A549 (cell line): Measurements from ENCODE around the gene ATP6V1A. TPM values are rescaled to one million over a fixed set of nuclear protein-coding genes. Genes with fewer than 3 reads are reported as not detected.

ENCODE experiments used
- ATAC-seq, 2 experiments: fragments of 200-7000 bp in 1 of 2; fragments of >200 bp in 1 of 2; cut with Nextera tagmentation in 1 of 2; cut with Tn5 transposase in 1 of 2; 3 replicates each; pipeline versions ENCODE4 v1.8.0 to v1.9.1; 2018 to 2020; ENCODE audit warnings: mild to moderate bottlenecking in 1 of 2, moderate library complexity in 1 of 2
- CTCF ChIA-PET: fragments of 300-600 bp; sonication (Branson Sonifier 250); formaldehyde crosslinking; extraction: SDS; loops from one replicate; lab custom pipeline; 2021; ENCODE audit warnings: antibody characterized with exemption, inconsistent platforms; lab: Yijun Ruan, JAX
- POLR2A ChIA-PET: fragments of 350-600 bp; formaldehyde crosslinking; extraction: SDS; loops from one replicate; lab custom pipeline; 2021; ENCODE audit warnings: antibody characterized with exemption, inconsistent platforms; lab: Yijun Ruan, JAX
- DNase-seq, 2 experiments: peaks; one replicate each; pipeline versions ENCODE4 v3.0.0 to v3.0.0-alpha.2; 2011 to 2016; ENCODE audit warnings: low read depth in 1 of 2, low spot score in 1 of 2
- FAIRE-seq: peaks from 2 replicates; lab custom pipeline; 2011; peaks lifted over from hg19 to GRCh38; lab: Jason Lieb, UNC
- H3K27ac ChIP-seq, 2 experiments: fragments of >200 bp; sonication (Bioruptor Twin); formaldehyde crosslinking; 3 replicates each; pipeline ENCODE4 v1.5.1; 2016 to 2017
- H3K4me1 ChIP-seq: fragments of >200 bp; sonication (Bioruptor Twin); formaldehyde crosslinking; 3 replicates; pipeline ENCODE4 v1.6.1; 2016
- H3K4me2 ChIP-seq: fragments of >200 bp; sonication (Bioruptor Twin); formaldehyde crosslinking; 3 replicates; pipeline ENCODE4 v1.6.1; 2016
- H3K4me3 ChIP-seq: fragments of >200 bp; sonication (Bioruptor Twin); formaldehyde crosslinking; 3 replicates; pipeline ENCODE4 v1.5.1; 2016
- H3K9me3 ChIP-seq: fragments of >200 bp; sonication (Bioruptor Twin); formaldehyde crosslinking; 3 replicates; pipeline ENCODE4 v1.6.1; 2016
- CBX8 ChIP-seq: fragments of 200-600 bp; sonication (generic); IDR thresholded peaks from 2 replicates; pipeline ENCODE4 v1.6.1; 2016
- CEBPB ChIP-seq, 2 experiments: fragments of >200 bp in 1 of 2; sonication (Bioruptor Twin) in 1 of 2; formaldehyde crosslinking in 1 of 2; IDR thresholded peaks; 2 replicates each; pipeline ENCODE4 v1.6.1; 2012 to 2016
- CHD4 ChIP-seq: fragments of 200-600 bp; sonication (generic); IDR thresholded peaks from 2 replicates; pipeline ENCODE4 v1.6.1; 2016; ENCODE audit warnings: antibody characterized with exemption, mild to moderate bottlenecking, borderline replicate concordance
- EHF ChIP-seq: fragments of 250-450 bp; sonication (Bioruptor Pico); IDR thresholded peaks from 2 replicates; pipeline ENCODE4 v1.5.0; 2020; ENCODE audit warnings: mild to moderate bottlenecking
- ELK1 ChIP-seq: fragments of 150-350 bp; IDR thresholded peaks from 2 replicates; pipeline ENCODE4 v1.6.1; 2014; ENCODE audit warnings: low read depth, mild to moderate bottlenecking, low read length
- EP300 ChIP-seq, 2 experiments: fragments of >200 bp; sonication (Bioruptor Twin); formaldehyde crosslinking; IDR thresholded peaks; 2 replicates in 1 of 2; 3 replicates in 1 of 2; pipeline ENCODE4 v1.6.1; 2016 to 2017
- FOSB ChIP-seq: fragments of 250-450 bp; sonication (Bioruptor Pico); IDR thresholded peaks from 2 replicates; pipeline ENCODE4 v1.5.0; 2020; ENCODE audit warnings: mild to moderate bottlenecking, moderate library complexity
- FOSL2 ChIP-seq, 2 experiments: fragments of 450-650 bp in 1 of 2; fragments of >200 bp in 1 of 2; sonication (Bioruptor Twin) in 1 of 2; formaldehyde crosslinking; IDR thresholded peaks; 2 replicates each; pipeline versions ENCODE4 v1.5.0 to v1.6.1; 2016 to 2020; ENCODE audit warnings: mild to moderate bottlenecking in 1 of 2, moderate library complexity in 1 of 2
- FOXS1 ChIP-seq: fragments of 250-450 bp; sonication (Bioruptor Pico); IDR thresholded peaks from 2 replicates; pipeline ENCODE4 v1.5.0; 2020; ENCODE audit warnings: mild to moderate bottlenecking, moderate library complexity
- HOXB13 ChIP-seq: fragments of 250-450 bp; sonication (Bioruptor Pico); IDR thresholded peaks from 2 replicates; pipeline ENCODE4 v1.5.0; 2020; ENCODE audit warnings: low read depth, mild to moderate bottlenecking, moderate library complexity
- JUNB ChIP-seq: fragments of >200 bp; sonication (Bioruptor Twin); formaldehyde crosslinking; IDR thresholded peaks from 2 replicates; pipeline ENCODE4 v1.6.1; 2016
- KDM5A ChIP-seq: fragments of 200-600 bp; sonication (generic); IDR thresholded peaks from 2 replicates; pipeline ENCODE4 v1.6.1; 2016; ENCODE audit warnings: antibody characterized with exemption, mild to moderate bottlenecking
- MAZ ChIP-seq: fragments of 150-350 bp; IDR thresholded peaks from 2 replicates; pipeline ENCODE4 v1.6.1; 2014; ENCODE audit warnings: antibody characterized with exemption, low read depth, low read length, borderline replicate concordance
- REST ChIP-seq: fragments of 200-600 bp; sonication (generic); IDR thresholded peaks from 2 replicates; pipeline ENCODE4 v1.6.1; 2016; ENCODE audit warnings: antibody characterized with exemption, mild to moderate bottlenecking, moderate library complexity
- RFX5 ChIP-seq: fragments of 450-650 bp; IDR thresholded peaks from 2 replicates; pipeline ENCODE4 v1.7.1; 2014; ENCODE audit warnings: antibody characterized with exemption, mild to moderate bottlenecking, moderate library complexity
- RNF2 ChIP-seq: fragments of 200-600 bp; sonication (generic); IDR thresholded peaks from 2 replicates; pipeline ENCODE4 v1.6.1; 2016; ENCODE audit warnings: low read depth, mild to moderate bottlenecking, antibody characterized with exemption, moderate library complexity, borderline replicate concordance
- SMC3 ChIP-seq: fragments of >200 bp; sonication (Bioruptor Twin); formaldehyde crosslinking; IDR thresholded peaks from 3 replicates; pipeline ENCODE4 v1.6.1; 2018; ENCODE audit warnings: inconsistent platforms
- SREBF2 ChIP-seq: fragments of 450-650 bp; IDR thresholded peaks from 2 replicates; pipeline ENCODE4 v1.6.1; 2014; ENCODE audit warnings: mild to moderate bottlenecking, moderate library complexity
- ZSCAN20 ChIP-seq: fragments of 250-450 bp; sonication (Bioruptor Pico); IDR thresholded peaks from 2 replicates; pipeline ENCODE4 v1.8.0; 2022; ENCODE audit warnings: mild to moderate bottlenecking, moderate library complexity
- WGBS: methylation state at CpG from one replicate; pipeline ENCODE4 v1.1.6; 2017; ENCODE audit errors: missing lambda C conversion rate; 5-methylcytosine and 5-hydroxymethylcytosine counted together
- polyA plus RNA-seq, 4 experiments: library from polyadenylated mRNA; depleted of rRNA in 3 of 4; stranded (reverse); fragments of >200 nt; fragmentation: RNase III in 1 of 4; extraction: RNeasy Plus Mini Kit Qiagen cat#74134 plus additional on column Dnase treatment in 1 of 4; gene quantifications; 2 replicates in 3 of 4; 3 replicates in 1 of 4; pipeline ENCODE4 v1.2.3, GENCODE V29; 2011 to 2017
- TF ChIP-seq, protein P1 (sequence below): fragments of 250-450 bp; sonication (Bioruptor Pico); IDR thresholded peaks from 2 replicates; pipeline ENCODE4 v1.5.0; 2020; ENCODE audit warnings: low read depth, mild to moderate bottlenecking, moderate library complexity
- TF ChIP-seq, protein P2 (sequence below): fragments of >200 bp; sonication (Bioruptor Twin); formaldehyde crosslinking; IDR thresholded peaks from 3 replicates; pipeline ENCODE4 v1.6.1; 2016
- TF ChIP-seq, protein P3 (sequence below): IDR thresholded peaks from 2 replicates; pipeline ENCODE4 v1.6.1; 2012

The ATP6V1A gene
- polyA plus RNA-seq, 2 of the 4 experiments (the other 2 are of a cell fraction), result 23.4 to 39.8 TPM

- TF ChIP-seq, protein P1, sequence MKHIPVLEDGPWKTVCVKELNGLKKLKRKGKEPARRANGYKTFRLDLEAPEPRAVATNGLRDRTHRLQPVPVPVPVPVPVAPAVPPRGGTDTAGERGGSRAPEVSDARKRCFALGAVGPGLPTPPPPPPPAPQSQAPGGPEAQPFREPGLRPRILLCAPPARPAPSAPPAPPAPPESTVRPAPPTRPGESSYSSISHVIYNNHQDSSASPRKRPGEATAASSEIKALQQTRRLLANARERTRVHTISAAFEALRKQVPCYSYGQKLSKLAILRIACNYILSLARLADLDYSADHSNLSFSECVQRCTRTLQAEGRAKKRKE (CRISPR knock-in tag), result no peak
- no peak for TF ChIP-seq ZSCAN20 (CRISPR knock-in tag)
- TF ChIP-seq HOXB13 (CRISPR knock-in tag), result no peak
- TF ChIP-seq FOXS1 (CRISPR knock-in tag), result no peak
- no peak for TF ChIP-seq JUNB
- TF ChIP-seq CEBPB (IDR thresholded peaks at IDR 0.05), result no peak
- TF ChIP-seq, protein P2, sequence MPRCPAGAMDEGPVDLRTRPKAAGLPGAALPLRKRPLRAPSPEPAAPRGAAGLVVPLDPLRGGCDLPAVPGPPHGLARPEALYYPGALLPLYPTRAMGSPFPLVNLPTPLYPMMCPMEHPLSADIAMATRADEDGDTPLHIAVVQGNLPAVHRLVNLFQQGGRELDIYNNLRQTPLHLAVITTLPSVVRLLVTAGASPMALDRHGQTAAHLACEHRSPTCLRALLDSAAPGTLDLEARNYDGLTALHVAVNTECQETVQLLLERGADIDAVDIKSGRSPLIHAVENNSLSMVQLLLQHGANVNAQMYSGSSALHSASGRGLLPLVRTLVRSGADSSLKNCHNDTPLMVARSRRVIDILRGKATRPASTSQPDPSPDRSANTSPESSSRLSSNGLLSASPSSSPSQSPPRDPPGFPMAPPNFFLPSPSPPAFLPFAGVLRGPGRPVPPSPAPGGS, result no peak
- no peak for TF ChIP-seq RFX5
- no peak for TF ChIP-seq FOSL2 (IDR thresholded peaks at IDR 0.05)
- no peak for TF ChIP-seq FOSL2 (CRISPR knock-in tag; IDR thresholded peaks at IDR 0.05)
- TF ChIP-seq EP300 (IDR thresholded peaks at IDR 0.05), result no peak
Observed at GRCh38 chr3:113714702-113715101, 32.1 kb upstream of the ATP6V1A start (continued).

- WGBS, result 94% methylated on average over 3 of the region's 3 CpGs
- no peak overlapping the region for H3K27ac ChIP-seq
- POLR2A ChIA-PET, result no interaction called here
- H3K9me3 ChIP-seq, result no peaks in the 10 kb centered on the region
- no peak overlapping the region for H3K4me3 ChIP-seq
- DNase-seq (no peak), ATAC-seq (no peak), FAIRE-seq (no peak)
- H3K4me2 ChIP-seq, result no peak overlapping the region
- CTCF ChIA-PET, result interaction anchor here (0.9 to 1.1 kb wide), 2 partner anchors 8 to 28 kb away, joined by 3 to 4 read pairs; no protein-coding TSS in a partner anchor
- H3K4me1 ChIP-seq, result peaks cover 10% of the 10 kb centered on the region
- TF ChIP-seq KDM5A, result no peak
- TF ChIP-seq ZSCAN20 (CRISPR knock-in tag), result no peak
- TF ChIP-seq SREBF2, result no peak
- TF ChIP-seq, protein P3, sequence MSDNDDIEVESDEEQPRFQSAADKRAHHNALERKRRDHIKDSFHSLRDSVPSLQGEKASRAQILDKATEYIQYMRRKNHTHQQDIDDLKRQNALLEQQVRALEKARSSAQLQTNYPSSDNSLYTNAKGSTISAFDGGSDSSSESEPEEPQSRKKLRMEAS, result no peak
- no peak for TF ChIP-seq EHF (CRISPR knock-in tag)
- no peak for TF ChIP-seq CBX8
- TF ChIP-seq RNF2, result no peak
- TF ChIP-seq SMC3, result no peak
- no peak for TF ChIP-seq MAZ
- no peak for TF ChIP-seq FOSL2 (IDR thresholded peaks at IDR 0.05)
- TF ChIP-seq FOSL2 (CRISPR knock-in tag; IDR thresholded peaks at IDR 0.05), result no peak
- TF ChIP-seq ELK1, result no peak
- no peak for TF ChIP-seq CHD4
- no peak for TF ChIP-seq FOSB
- TF ChIP-seq, protein P1 (CRISPR knock-in tag), result no peak
- TF ChIP-seq REST, result no peak
Observed at GRCh38 chr3:113717308-113717707, 29.5 kb upstream of the ATP6V1A start.
